HEK293 (cell line): ENCODE measurements around the gene ATF2.

Experiments used
- TCF7L2 ChIP-seq: IDR thresholded peaks from 2 replicates; pipeline ENCODE4 v1.6.1; 2011; ENCODE audit warnings: low read depth, mild to moderate bottlenecking, inconsistent platforms, low read length, moderate library complexity, borderline replicate concordance
- YY1 ChIP-seq: fragments of 450-650 bp; formaldehyde crosslinking; IDR thresholded peaks from 2 replicates; pipeline ENCODE4 v1.5.1; 2018; ENCODE audit warnings: missing biosample characterization, missing genetic modification characterization
- ZBTB7A ChIP-seq: fragments of 450-650 bp; formaldehyde crosslinking; IDR thresholded peaks from 2 replicates; pipeline ENCODE4 v1.5.1; 2016; ENCODE audit warnings: low read depth, missing biosample characterization, missing genetic modification characterization
- ZFP69B ChIP-seq: fragments of 450-650 bp; formaldehyde crosslinking; IDR thresholded peaks from 2 replicates; pipeline ENCODE4 v1.5.1; 2016; ENCODE audit warnings: missing biosample characterization, missing genetic modification characterization
- ZNF23 ChIP-seq: fragments of 450-650 bp; formaldehyde crosslinking; IDR thresholded peaks from 2 replicates; pipeline ENCODE4 v1.5.1; 2016; ENCODE audit warnings: missing biosample characterization, missing genetic modification characterization, borderline replicate concordance
- ZNF266 ChIP-seq: fragments of 450-650 bp; formaldehyde crosslinking; IDR thresholded peaks from 2 replicates; pipeline ENCODE4 v1.5.1; 2016; ENCODE audit warnings: missing biosample characterization, missing genetic modification characterization, low read depth
- ZNF473 ChIP-seq: fragments of 450-650 bp; formaldehyde crosslinking; IDR thresholded peaks from 2 replicates; pipeline ENCODE4 v1.5.1; 2017; ENCODE audit warnings: missing biosample characterization, missing genetic modification characterization
- ZNF48 ChIP-seq: fragments of 450-650 bp; formaldehyde crosslinking; IDR thresholded peaks from 2 replicates; pipeline ENCODE4 v1.5.1; 2016; ENCODE audit warnings: missing biosample characterization, missing genetic modification characterization
- ZNF677 ChIP-seq: fragments of 450-650 bp; IDR thresholded peaks from 2 replicates; pipeline ENCODE4 v1.5.0; 2018; ENCODE audit warnings: missing biosample characterization, mild to moderate bottlenecking, missing genetic modification characterization, moderate library complexity
- ZNF707 ChIP-seq: fragments of 450-650 bp; formaldehyde crosslinking; IDR thresholded peaks from 2 replicates; pipeline ENCODE4 v1.5.1; 2016; ENCODE audit warnings: missing biosample characterization, missing genetic modification characterization
- ZNF785 ChIP-seq: fragments of 450-650 bp; formaldehyde crosslinking; IDR thresholded peaks from 2 replicates; pipeline ENCODE4 v1.5.1; 2016; ENCODE audit warnings: missing biosample characterization, missing genetic modification characterization
- TF ChIP-seq, protein P1 (sequence below): fragments of 450-650 bp; formaldehyde crosslinking; IDR thresholded peaks from 2 replicates; pipeline ENCODE4 v1.5.1; 2016; ENCODE audit warnings: missing biosample characterization, missing genetic modification characterization
- TF ChIP-seq, protein P2 (sequence below): fragments of 450-650 bp; formaldehyde crosslinking; IDR thresholded peaks from 2 replicates; pipeline ENCODE4 v1.5.1; 2016; ENCODE audit warnings: missing biosample characterization, missing genetic modification characterization
- TF ChIP-seq, protein P3 (sequence below): fragments of 450-650 bp; formaldehyde crosslinking; IDR thresholded peaks from 2 replicates; pipeline ENCODE4 v1.5.1; 2016; ENCODE audit warnings: missing biosample characterization, missing genetic modification characterization

DNA sequence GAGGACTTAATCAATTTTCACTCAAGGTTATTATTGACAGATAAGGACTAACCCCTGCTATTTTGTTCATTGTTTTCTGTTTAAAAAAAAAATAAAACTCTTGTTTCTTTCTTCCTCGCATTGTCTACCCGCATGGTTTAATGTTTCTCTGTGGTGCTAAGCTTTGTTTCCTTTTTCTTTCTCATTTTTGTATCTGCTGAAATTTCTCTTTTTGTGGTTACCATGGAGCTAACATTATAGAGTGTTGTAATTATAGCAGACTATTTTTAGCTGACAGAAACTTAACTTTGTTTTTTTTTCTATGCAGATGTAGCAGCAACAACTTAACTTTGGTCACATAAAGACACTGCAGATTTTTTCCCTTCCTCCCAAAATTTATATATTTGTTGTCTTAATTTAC is 119.7 kb downstream of the ATF2 start:
- TF ChIP-seq, protein P1, sequence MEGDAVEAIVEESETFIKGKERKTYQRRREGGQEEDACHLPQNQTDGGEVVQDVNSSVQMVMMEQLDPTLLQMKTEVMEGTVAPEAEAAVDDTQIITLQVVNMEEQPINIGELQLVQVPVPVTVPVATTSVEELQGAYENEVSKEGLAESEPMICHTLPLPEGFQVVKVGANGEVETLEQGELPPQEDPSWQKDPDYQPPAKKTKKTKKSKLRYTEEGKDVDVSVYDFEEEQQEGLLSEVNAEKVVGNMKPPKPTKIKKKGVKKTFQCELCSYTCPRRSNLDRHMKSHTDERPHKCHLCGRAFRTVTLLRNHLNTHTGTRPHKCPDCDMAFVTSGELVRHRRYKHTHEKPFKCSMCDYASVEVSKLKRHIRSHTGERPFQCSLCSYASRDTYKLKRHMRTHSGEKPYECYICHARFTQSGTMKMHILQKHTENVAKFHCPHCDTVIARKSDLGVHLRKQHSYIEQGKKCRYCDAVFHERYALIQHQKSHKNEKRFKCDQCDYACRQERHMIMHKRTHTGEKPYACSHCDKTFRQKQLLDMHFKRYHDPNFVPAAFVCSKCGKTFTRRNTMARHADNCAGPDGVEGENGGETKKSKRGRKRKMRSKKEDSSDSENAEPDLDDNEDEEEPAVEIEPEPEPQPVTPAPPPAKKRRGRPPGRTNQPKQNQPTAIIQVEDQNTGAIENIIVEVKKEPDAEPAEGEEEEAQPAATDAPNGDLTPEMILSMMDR (tag by site-specific recombination) = no peak
- TF ChIP-seq, protein P2, sequence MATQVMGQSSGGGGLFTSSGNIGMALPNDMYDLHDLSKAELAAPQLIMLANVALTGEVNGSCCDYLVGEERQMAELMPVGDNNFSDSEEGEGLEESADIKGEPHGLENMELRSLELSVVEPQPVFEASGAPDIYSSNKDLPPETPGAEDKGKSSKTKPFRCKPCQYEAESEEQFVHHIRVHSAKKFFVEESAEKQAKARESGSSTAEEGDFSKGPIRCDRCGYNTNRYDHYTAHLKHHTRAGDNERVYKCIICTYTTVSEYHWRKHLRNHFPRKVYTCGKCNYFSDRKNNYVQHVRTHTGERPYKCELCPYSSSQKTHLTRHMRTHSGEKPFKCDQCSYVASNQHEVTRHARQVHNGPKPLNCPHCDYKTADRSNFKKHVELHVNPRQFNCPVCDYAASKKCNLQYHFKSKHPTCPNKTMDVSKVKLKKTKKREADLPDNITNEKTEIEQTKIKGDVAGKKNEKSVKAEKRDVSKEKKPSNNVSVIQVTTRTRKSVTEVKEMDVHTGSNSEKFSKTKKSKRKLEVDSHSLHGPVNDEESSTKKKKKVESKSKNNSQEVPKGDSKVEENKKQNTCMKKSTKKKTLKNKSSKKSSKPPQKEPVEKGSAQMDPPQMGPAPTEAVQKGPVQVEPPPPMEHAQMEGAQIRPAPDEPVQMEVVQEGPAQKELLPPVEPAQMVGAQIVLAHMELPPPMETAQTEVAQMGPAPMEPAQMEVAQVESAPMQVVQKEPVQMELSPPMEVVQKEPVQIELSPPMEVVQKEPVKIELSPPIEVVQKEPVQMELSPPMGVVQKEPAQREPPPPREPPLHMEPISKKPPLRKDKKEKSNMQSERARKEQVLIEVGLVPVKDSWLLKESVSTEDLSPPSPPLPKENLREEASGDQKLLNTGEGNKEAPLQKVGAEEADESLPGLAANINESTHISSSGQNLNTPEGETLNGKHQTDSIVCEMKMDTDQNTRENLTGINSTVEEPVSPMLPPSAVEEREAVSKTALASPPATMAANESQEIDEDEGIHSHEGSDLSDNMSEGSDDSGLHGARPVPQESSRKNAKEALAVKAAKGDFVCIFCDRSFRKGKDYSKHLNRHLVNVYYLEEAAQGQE (tag by site-specific recombination) = no peak
- TF ChIP-seq ZNF48 (tag by site-specific recombination) (no peak), ZBTB7A (tag by site-specific recombination) (no peak), ZNF473 (tag by site-specific recombination) (no peak), ZNF785 (tag by site-specific recombination) (no peak), ZFP69B (tag by site-specific recombination) (no peak), YY1 (tag by site-specific recombination) (no peak), TCF7L2 (no peak), ZNF707 (no peak), ZNF677 (tag by site-specific recombination) (no peak), ZNF266 (tag by site-specific recombination) (no peak), ZNF23 (tag by site-specific recombination) (no peak)
- TF ChIP-seq, protein P3, sequence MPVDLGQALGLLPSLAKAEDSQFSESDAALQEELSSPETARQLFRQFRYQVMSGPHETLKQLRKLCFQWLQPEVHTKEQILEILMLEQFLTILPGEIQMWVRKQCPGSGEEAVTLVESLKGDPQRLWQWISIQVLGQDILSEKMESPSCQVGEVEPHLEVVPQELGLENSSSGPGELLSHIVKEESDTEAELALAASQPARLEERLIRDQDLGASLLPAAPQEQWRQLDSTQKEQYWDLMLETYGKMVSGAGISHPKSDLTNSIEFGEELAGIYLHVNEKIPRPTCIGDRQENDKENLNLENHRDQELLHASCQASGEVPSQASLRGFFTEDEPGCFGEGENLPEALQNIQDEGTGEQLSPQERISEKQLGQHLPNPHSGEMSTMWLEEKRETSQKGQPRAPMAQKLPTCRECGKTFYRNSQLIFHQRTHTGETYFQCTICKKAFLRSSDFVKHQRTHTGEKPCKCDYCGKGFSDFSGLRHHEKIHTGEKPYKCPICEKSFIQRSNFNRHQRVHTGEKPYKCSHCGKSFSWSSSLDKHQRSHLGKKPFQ (tag by site-specific recombination) = no peak
